B cell (primary cell): ENCODE measurements around the gene ZNF606.

ENCODE experiments used
- CTCF ChIP-seq: fragments of 200-600 bp; IDR thresholded peaks from one replicate; pipeline ENCODE4 v1.8.0; 2022; ENCODE audit warnings: antibody characterized with exemption, mild to moderate bottlenecking
- EZH2 ChIP-seq: IDR thresholded peaks from 2 replicates; pipeline ENCODE4 v1.6.1; 2012; ENCODE audit warnings: borderline replicate concordance, low read depth, mild to moderate bottlenecking, moderate library complexity, low read length; ENCODE audit not compliant: insufficient read depth, poor library complexity, severe bottlenecking

GRCh38 chr19:58045411-58046050 lies 42.9 kb upstream of the ZNF606 start:
- no peak for TF ChIP-seq CTCF
- TF ChIP-seq EZH2: no peak
